A549 treated with AZD2906 at 1 μM for 4 hours (cell line): ENCODE data around the gene OTOL1. TPM values are rescaled to one million over a fixed set of nuclear protein-coding genes. Genes with fewer than 3 reads are reported as not detected.

ENCODE experiments used
- total RNA-seq: library from RNA; stranded (reverse); fragments of 200-300 nt; extraction: Qiagen RNA extraction; gene quantifications from 5 replicates; pipeline ENCODE4 v1.2.3, GENCODE V29; 2022

The OTOL1 gene
- not detected in 5 replicates for total RNA-seq

DNA sequence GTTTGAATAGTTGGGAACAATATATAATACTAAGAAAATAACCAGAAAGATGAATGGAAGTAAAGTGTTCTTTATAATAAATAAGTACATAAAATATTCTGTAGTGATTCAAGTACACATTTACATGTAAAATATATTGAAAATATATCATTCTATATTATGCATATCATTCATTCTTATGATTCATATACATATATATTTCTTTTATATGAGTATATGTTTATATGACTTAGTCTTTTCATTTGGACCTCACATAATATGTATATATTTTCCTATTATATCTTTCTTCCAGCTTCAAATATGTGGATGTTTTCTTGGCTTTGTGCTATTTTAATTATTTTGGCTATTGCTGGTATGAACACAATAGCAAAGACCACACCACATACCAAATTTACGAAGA is at the start of gene OTOL1:
TSS of gene OTOL1 (plus strand) at position 301 of the 400 bp plus-strand sequence. CDS start at position 301, 0 bp downstream.

Other genes starting within 250 kb of the OTOL1 start
- 0.01 TPM in 1 of 5 replicates, not detected in the others for gene SPTSSB, start 125.3 kb upstream of the OTOL1 start, total RNA-seq